ENCODE measurements around the gene ENTHD1.

The ENTHD1 gene, protein sequence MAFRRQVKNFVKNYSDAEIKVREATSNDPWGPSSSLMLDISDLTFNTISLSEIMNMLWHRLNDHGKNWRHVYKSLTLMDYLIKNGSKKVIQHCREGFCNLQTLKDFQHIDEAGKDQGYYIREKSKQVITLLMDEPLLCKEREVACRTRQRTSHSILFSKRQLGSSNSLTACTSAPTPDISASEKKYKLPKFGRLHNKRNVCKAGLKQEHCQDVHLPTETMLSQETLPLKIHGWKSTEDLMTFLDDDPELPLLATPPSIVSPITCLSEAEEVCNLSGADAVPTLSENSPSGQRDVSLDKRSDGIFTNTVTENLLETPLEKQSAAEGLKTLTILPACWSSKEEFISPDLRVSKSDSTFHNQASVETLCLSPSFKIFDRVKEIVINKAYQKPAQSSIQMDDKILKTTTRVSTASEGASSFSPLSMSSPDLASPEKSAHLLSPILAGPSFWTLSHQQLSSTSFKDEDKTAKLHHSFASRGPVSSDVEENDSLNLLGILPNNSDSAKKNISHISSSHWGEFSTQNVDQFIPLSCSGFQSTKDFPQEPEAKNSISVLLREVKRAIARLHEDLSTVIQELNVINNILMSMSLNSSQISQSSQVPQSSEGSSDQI

DNA sequence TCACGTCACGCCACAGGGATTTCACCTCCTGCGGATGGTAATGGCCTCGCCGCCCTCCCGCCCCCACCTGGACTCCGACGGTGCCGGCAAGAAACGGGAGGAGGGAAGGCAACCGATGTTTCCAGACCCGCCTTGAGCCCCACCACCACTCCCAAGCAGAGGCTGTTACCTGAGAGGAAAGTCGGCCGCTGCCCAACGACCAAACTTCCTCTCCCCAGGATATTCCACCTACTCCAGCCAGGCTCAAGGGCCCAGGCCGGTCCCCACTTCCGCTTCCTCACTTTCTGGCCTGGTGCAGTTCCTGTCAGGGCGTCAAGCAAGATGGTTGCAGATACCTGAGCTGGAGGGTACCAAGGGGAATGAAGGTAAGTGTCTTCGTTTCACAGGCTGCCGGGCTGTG, at the start of gene ENTHD1:
TSS of gene ENTHD1 (minus strand) at position 235 of the 400 bp plus-strand sequence. CDS start 6,012 bp downstream, outside the sequence.
- DNase-seq = no peak

DNA sequence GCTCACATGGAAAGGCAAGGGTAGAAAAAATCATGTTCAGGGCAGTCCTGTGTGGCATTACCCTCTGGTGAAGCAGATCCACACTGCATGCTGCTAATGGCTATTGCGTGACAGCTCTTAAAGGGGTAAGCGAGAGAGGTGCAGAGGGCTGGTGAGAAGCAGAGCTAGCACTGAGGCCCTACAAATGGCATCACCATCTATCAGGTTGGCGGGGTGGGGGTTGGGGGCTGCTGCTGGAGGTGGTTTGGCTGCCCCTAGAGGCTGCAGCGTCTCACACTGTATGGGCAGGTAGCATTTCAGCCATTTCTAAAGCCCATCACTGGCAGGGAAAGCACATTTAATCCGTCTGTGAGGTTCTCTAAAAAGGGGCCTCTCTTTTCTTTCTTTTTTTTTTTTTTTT, 49.8 kb upstream of the ENTHD1 start:
- DNase-seq = no peak

DNA sequence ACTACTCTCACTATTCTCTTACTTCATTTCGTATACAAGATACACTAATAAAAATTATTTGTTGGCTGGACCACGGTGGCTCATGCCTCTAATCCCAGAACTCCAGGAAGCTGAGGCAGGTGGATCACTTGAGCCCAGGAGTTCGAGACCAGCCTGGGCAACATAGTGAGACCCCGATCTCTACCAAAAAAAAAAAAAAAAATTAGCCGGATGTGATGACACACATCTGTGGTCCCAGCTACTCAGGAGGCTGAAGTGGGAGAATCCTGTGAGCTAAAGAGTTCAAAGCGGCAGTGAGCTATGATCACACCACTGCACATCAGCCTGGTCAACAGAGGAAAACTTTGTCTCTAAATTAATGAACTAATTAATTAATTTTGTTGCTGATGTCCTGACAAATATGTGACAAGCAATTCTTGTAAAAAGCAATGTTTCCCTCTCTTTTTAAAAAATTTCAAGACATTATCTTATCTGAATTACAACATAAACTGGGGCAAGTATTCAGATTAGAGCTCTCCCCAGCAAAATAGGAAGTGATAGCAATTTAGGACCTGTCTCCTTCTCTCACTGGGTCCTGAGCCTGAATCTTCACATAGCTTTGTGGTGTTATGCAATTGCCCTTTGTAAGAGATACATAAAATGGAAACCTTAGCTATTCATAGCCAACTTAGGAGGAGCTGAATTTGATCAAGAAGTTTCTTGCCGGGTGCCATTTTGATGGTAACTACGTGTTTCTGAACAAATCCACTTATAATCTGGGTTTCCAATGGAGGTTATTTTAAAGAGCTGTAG, 49.1 kb upstream of the ENTHD1 start:
- no peak for DNase-seq

DNA sequence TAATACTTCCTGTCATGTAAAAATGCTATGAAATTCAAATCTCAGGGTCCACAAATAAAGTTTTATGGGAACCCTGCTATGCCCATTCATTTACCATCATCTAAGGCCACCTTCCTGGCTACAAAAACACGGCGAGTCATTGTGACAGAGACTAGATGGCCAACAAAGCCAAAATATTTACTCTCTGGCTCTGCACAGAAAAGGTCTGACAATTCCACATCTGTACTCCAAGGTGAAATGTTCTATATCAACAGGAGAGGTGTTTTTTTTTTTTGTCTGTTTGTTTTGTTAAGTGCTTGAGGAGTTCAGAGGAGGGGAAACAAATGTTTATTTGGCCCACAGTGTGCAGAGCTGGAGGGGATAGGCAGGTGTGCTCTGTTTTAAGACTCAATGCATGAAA, 48.0 kb upstream of the ENTHD1 start:
- peak; percentile 91 for DNase-seq

DNA sequence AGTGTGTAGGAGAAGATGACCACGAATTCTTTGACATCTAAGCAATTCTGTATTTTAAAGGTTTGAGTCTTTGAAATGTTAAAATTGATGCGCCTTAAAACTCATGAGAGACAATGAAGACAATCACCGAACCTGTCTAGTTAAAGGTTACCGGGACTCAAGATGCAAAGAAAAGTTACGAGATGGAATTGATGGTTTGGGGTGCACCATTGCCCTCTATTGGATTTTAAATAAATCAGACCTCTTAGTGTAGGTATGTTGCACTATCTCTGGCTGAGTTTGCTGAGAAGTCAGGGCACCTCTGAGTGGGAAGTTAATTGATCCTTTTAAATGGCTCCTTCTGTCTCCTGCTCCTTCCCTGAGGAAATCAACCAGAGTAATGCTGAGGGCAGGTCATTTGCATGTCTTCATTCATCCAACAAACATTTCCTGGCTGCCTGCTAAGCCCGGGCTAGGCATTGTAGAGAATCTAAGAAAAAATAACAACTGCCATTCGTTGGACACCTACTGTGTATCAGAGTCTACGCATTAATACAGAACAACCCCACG, 47.3 kb upstream of the ENTHD1 start:
- no peak for DNase-seq

DNA sequence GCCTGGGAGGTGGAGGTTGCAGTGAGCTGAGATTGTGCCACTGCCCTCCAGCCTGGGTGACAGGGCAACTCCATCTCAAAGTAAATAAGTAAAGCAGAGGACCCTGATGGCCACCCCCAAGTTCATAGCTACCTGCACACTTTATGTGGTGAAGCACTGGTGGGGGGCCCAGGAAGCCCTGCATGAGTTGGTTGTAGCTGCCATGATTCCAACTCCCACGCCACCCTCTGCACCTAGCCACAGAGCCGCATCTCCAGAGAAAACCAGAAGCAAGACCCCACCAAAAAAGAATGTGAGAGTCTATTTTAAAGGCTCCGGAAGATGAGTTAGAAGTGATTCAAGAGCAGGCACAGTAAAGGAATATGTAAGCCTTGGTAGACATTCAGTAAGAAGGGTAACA, 46.3 kb upstream of the ENTHD1 start:
- DNase-seq = no peak

DNA sequence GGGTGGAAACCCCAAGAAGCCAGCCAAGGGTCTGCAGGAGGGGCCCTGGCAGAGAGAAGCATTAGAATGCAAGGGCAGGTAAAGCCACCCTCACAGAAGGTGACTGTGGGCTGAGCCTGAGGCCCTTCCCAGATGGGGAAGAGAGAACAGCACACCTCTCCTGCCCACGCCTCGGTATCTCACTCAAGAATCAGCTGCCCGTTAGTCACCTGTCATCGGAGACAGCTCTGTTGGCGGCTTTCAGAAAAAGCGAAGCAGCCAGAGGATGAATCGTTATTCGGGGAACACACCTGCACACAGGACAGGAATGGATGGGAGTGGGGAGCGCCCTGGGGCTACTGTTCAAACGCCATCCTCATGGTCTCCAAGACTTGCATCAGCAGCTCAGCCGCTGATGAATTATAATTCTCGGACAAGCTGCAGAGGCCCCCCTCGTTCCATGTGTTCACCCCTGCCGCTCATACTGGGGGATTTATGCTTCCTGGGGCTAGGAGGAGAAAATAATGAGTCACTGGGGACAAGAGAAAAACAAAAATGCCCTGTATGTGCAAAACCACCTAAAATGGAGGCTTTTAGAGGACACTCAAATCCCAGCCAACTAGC, 45.0 kb upstream of the ENTHD1 start:
- DNase-seq = no peak

DNA sequence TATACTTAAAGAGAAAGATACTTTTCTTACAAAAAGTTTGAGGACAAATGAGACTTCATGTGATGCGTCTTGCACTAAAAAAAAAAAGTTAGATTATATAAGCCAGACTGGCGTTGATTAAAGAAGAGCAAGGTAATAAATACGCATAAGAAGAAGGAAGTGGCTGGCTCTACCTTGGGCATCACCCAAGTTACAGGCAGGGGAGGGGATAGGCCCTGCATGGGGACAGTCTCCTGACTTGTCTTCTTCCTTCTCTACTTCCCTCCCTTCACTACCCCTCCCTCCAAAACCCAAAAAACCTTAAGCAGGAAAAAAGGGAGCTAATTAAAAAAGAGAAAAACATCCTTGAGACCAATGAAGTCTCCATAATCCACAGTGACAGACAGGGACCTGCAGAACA, 44.3 kb upstream of the ENTHD1 start:
- no peak for DNase-seq

DNA sequence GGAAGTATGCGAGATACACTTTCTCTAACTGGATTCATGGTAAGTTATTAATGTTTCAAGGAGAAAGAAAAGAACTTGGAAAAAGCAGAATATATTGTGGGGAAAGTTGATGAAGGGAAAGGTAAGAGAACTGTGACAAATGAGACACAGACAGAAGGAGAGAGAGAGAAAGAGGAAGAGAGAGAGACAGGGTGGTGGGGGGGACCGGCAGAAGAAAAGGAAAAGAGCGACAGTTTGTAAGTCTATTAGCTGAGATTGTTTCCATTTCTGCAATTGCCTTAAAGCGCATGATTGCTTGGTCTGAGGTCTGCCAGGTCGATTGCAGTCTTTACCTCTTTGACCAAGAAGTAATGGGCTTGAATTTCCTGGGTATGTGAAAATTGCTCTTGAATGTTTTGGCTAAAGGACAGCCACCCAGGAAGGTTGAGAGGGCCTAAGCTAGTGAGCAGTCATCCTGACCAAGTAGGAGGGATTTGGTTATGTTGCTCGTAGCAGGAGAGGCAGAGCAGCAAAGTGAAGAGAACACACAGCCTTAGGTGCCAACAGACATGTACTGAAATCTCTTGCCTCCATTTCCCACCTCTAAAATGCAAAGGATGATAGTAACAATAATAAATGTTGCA, 43.1 kb upstream of the ENTHD1 start:
- no peak for DNase-seq

DNA sequence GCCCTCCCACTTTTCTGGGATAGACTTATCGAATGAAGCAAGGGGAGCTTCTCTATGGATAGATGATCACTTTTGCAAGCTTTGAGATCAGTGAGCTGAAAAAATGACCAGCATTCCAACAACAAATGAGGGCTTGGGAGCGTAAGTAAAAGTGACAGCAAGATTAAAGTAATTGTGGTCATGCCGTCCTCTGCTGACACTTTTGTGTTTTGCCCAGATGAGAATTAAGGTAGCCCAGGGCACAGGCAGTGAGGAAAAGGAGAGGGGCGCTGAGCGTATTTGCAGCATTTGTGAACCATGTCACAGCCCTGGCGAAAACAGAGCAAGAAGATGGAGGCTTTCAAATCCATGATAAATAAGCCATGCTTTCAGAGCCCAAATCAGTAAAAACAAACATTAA, 42.1 kb upstream of the ENTHD1 start:
- no peak for DNase-seq

DNA sequence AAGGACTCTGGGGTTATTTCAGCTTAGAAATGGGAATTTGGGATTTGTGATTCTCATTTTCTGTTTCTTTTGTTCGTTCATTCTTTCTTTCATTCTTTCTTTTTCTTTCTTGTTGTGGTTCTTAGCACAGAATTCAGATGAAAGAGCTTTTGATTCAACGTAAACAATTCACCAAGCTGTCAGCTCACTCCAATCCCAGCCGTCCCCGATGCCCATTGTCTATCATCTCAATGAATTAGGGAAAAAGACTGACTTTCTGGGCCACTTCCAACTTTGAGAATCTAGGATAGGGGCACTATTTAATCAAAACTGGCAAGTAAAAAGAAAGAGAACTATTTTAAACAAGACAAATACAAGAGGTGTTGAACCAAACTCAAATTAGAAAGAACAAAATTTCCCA, 41.6 kb upstream of the ENTHD1 start:
- no peak for DNase-seq

DNA sequence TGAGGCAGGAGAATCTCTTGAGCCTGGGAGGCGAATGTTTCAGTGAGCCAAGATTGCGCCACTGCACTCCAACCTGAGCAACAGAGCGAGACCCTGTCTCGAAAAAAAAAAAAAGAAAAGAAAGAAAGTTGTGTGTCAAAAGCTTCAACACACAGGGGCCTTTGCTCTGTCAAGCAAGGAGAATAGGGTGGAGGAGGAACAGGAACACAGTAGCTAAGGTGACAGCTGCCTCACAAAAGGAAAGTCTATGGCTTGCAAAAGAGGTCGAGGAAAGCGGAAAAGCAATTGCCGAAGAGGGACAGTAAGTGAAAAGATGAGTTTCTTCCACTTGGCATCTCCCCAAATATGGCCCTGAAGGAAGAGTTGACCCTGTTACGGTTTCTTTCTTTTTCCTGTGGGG, 40.2 kb upstream of the ENTHD1 start:
- DNase-seq = no peak

DNA sequence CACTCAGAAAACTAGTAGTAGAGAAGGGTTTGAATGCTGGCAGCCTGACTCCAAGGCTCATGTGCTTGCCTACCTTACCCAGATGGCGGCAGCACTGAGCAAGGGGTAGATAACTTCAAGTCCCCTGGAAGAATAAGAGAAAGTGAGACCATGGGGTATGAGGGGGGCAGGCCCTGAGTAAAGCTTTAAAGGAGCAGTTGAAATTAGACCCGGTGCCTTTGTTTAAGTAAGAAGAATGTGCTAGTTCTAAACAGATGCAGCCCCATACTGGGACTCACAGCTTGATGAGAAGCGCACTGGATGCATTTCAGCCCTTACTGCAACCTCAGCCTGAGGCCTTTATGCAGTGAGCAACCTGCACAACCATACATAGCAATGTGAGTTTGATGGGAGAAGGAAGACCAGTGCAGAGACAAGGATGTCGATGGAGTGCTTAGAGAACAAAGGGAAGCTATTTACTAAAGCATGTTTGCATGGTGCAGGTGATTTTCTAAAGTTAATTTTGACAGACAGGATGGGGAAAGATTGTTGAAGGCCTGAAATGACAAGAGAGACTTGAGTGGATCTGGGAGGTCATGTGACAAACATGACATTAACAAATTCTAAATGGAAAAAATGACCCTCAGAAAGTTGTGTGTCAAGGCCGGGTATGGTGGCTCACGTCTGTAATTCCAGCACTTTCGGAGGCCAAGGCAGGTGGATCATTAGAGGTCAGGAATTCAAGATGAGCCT, 39.5 kb upstream of the ENTHD1 start:
- no peak for DNase-seq

DNA sequence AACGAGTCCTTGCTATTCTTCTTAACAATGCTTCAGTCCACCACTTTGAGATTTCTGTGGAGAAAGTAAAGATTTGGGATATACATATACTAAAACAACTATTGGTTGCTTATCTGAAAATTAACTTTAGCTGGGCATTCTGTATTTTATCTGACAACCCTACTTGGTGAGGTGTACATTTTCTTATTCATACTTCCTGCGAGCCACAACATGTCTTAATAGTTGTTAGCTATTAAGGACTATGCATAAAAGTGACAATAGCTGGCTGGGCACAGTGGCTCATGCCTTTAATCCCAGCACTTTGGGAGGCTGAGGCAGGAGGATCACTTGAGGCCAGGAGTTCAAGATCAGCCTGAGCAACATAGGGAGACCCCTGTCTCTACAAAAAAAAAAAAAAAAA, 38.6 kb upstream of the ENTHD1 start:
- DNase-seq = no peak

DNA sequence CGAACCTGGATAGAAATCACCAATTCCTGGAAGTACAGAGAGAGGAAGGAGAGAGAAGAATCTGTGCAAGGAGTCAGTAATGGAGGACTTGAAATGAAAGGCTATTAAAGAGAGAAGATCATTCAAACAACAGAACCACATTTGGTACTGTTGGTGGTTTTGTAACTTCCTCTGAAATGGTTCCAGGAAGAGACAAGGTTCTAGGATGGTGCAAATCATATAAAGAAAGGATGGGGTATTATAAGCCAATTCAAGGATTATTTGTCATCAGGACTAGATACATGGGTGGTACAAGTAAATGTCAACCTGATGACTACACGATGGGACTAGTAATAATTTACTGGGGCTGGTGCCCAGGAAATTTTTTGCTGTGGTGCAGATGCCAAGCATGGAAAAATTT, 37.7 kb upstream of the ENTHD1 start:
- no peak for DNase-seq

DNA sequence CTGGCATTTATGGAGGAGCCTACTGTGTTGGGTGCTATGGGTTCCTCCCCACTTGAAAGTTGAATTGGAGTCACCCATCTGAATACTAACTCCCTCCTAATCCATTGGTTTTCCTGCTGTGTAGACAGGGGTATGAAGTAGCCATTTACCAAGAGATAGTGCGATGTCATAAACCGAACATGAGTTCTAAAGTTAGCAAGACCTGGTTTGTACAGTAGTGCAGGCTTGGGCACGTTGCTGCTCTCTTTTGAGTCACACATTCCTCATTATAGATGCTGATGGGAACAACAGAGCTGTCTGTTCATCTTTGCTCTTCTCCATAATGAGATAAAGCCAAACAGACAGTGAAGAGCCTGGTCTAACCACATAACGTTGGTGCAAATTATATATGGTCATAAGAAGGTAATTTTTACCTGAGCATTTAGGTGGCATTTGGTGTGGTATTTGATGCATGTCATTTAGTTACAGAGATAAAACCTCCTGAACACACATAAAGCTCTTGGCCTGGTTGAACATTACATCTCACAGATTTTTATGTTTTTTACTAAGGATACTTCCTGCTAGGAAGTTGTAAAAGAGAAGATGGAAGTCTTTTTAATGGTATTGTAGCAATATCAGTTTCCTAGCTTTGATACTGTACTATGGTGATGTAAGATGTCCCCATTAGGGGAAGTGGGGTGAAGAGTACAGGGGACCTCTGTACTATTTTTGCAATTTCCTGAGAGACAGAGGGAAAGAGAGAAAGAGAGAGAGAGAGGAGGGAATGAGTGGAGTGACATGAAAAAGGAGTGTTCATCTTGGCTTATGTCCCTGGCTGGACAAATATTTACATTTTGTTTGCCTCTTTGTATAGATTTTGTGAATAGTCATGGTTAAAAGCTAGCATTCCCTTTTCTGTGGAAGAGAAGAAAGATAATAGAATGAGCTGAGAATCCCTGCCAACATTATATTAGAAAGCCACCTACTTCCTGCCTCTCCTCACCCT, 35.3 kb upstream of the ENTHD1 start:
- no peak for DNase-seq

DNA sequence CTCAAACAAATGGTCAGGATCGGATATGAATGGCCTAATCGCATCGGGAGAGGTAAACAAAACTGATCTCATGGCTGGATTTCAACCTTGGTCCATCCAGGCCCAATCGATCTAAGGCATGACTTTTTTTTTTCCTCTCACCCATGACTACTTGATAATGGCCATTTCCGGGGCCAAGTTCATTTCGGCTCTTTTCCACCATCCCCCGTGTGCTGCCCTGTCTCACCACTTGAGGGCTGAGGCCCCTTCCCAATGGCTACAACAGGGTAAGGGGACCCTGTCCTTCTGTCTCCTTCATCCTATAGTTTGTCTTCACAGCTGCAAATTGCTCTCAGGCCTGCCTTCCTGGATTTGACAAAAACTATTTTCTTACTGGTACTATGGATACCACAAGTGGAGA, 34.0 kb upstream of the ENTHD1 start:
- no peak for DNase-seq

DNA sequence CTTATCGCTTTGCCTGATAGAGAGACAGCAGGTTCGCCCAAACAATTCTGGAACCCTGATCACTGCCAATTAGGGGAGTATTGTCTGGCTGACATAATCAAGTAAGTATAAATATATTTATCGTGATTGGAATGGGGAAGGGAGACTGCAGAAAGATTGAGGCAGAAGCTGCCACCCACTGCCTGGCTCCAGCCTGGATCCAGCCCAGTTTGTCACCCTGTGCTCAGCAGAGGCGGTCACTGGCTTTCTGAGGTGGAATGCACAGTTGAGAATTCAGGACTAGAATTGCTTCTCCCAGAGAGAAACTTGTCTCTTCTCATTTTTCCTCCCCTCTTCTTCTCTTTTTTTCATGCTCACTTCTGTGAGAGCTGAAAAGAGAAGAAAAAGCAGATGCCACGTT, 33.2 kb upstream of the ENTHD1 start:
- DNase-seq = no peak

DNA sequence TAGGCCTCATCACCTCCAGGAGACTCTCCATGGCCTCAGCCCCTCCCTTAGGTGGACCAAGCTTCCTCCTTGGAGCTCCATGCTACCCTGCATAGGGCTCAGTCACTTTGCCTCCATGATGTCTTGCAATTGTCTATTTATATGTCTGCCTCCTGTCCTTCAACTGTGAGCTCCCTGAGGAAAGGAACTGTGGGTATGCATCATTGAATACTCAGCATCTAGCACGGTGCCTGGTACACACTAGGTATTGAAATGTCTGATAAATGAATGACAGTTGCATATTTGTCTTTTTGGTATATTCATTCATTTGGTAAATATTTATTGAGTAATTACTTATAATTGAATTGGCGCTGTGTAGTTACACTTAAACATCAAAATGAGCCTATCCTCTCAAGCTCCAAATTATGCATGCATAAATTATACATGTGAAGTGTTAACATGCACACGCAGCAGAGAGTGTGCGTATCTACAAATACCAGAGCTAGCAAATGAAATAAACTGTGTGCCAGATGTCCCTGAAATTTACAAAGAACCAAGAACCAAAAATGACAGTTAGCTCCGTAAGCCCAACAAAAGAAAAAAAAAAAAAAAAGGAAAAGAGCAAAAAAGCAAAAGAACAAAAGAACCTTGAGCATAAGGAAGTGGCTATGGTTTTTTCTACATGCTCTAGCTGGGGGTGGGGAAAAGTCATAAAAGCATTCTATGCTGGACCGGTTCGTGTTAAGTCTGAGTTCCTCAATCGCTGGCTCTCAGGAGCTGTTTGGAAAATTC, 32.5 kb upstream of the ENTHD1 start:
- DNase-seq = no peak

DNA sequence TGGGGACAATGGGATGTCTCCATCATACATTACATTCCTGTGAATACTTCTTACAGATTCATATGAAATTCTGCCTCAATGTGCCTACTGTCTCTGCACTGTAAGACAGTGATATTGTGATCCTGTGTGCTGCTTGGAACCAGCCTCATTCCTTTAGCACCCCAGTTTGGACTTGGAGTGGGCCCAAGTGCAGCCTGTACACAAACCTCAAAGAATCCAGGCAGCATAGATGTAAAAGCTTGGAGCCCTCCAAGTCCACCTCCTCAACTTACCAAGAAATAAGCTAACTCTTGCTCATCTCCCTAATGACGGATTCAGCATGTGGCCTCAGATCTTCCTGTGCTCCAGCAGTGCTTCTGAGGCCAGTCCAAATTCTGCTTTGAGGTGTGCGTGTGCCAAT, 31.7 kb upstream of the ENTHD1 start:
- DNase-seq = no peak

Measured in NCI-H748 treated with DMSO at 0.1 percent for 48 hours (cell line).